NCI-H1105 (cell line): Measurements from ENCODE around the gene FSIP2.
"Not testable (repeated sequence)": the region's sequence is repeated elsewhere in the genome, so short reads cannot be mapped to it uniquely, and the experiment has no call there.

Experiments used
- DNase-seq: peaks from one replicate; lab custom pipeline; 2025; lab: John Stamatoyannopoulos, UW

FSIP2 gene

DNA sequence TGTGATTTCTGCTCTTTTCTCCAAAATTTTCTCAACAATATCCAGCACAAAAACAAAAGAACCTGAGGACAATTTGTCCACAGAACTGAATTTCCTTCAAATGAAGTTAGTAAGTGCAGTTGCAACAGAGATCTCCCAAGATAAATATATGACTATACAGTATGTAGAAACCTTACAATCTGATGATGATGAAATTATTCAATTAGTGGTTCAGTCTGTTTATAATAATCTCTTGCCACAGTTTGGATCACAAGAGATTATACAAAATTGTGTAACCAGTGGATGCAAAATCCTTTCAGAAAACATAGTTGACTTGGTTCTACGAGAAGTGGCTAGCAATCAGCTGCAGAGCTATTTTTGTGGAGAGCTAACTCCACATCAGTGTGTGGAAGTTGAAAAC is 68.7 kb downstream of the FSIP2 start:
- no peak for DNase-seq

- no peak for DNase-seq
Observed at GRCh38 chr2:185811580-185811979, 73.0 kb downstream of the FSIP2 start.

- DNase-seq: no peak
Observed at GRCh38 chr2:185813707-185814106, 75.1 kb downstream of the FSIP2 start.

GRCh38 chr2:185817991-185818390 is 79.4 kb downstream of the FSIP2 start:
- no peak for DNase-seq

DNA sequence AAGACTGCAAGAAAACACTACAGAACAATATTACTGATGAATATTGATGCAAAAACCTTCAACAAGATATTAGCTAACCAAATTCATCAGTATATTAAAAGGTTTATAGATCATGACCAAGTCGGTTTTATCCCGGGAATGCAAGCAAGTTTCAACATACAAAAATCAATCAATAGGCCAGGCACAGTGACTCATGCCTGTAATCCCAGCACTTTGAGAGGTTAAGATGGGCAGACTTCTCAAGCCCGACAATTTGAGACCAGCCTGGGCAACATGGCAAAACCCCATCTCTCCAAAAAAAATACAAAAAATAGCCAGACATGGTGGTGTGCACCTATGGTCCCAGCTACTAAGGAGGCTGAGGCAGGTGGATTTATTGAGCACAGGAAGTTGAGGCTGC is 82.9 kb downstream of the FSIP2 start:
- no peak for DNase-seq

GRCh38 chr2:185823773-185824172 is 85.2 kb downstream of the FSIP2 start:
- DNase-seq: no peak

DNA sequence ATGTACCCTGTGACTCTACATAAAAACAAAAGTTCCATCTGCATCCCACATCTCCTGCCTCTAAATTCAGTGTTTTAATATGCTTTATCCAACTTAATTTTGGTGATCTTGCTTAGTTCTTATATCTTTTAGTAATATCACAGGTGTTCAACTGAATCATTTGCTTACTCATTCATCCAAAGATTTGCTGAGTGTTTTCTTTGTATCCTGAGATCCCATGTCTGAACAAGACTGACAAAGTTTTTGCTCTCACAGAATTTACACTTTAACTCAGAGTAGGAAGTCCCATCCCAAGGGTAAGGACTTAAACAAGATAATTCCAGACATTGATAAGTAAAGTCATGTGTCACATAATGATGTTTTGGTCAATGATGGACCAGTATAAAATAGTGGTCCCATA is 87.0 kb downstream of the FSIP2 start:
- no peak for DNase-seq

DNA sequence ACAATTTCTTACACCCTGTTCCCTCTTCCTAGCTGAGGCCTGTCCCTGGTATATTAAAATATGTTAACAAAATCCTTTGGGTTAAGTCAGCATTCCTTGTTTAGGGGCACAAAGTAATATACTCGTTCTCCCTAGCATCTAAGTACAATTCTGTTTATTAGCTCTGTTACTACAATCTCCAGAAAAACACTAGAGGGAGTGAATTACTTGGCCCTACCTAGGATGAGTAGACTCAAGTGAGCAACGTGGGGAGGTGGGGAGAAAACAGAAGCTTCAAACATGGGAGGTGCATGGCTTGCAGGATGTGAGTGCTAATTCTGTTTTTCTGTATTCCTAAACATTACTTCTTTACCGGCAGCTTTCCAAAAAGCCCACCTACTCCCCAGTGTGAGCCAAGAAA is 89.7 kb downstream of the FSIP2 start:
- DNase-seq: no peak

GRCh38 chr2:185833864-185834263 is 95.3 kb downstream of the FSIP2 start:
- no peak for DNase-seq

DNA sequence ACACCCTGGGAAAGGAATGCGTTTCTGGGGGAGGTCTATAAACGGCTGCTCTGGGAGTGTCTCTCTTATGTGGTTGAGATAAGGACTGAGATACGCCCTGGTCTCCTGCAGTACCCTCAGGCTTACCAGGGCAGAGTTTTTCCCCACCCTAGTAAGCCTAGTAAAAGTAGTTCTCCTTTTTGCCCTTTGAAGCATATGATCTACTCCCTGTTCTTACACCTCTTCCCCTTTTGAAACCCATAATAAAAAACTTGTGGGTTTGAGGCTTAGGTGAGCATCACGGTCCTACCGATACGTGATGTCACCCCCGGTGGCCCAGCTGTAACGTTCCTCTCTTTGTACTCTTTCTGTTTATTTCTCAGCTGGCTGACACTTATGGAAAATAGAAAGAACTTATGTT is 97.4 kb downstream of the FSIP2 start:
- DNase-seq: no peak

- no peak for DNase-seq
Observed at GRCh38 chr2:185854885-185855284, 116.3 kb downstream of the FSIP2 start.

- DNase-seq: no peak
Observed at GRCh38 chr2:185857691-185858090, 119.1 kb downstream of the FSIP2 start.

GRCh38 chr2:185859506-185859905 is 120.9 kb downstream of the FSIP2 start:
- DNase-seq: no peak

- DNase-seq: no peak
Observed at GRCh38 chr2:185860321-185860720, 121.7 kb downstream of the FSIP2 start.

GRCh38 chr2:185862657-185863398 is 124.2 kb downstream of the FSIP2 start:
- no peak for DNase-seq

DNA sequence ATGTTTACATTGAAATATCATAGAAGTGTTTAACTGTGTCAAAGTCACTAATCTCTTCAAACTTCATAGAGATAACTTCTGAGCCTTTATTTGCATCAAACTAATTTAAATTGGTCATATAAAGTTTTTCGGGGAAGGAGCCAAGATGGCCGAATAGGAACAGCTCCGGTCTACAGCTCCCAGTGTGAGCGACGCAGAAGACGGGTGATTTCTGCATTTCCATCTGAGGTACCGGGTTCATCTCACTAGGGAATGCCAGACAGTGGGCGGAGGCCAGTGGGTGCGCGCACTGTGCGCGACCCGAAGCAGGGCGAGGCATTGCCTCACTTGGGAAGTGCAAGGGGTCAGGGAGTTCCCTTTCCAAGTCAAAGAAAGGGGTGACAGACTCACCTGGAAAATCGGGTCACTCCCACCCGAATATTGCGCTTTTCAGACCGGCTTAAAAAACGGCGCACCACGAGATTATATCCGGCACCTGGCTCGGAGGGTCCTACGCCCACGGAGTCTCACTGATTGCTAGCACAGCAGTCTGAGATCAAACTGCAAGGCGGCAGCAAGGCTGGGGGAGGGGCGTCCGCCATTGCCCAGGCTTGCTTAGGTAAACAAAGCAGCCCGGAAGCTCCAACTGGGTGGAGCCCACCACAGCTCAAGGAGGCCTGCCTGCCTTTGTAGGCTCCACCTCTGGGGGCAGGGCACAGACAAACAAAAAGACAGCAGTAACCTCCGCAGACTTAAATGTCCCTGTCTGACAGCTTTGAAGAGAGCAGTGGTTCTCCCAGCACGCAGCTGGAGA is 126.1 kb downstream of the FSIP2 start:
- not testable (repeated sequence) for DNase-seq

DNA sequence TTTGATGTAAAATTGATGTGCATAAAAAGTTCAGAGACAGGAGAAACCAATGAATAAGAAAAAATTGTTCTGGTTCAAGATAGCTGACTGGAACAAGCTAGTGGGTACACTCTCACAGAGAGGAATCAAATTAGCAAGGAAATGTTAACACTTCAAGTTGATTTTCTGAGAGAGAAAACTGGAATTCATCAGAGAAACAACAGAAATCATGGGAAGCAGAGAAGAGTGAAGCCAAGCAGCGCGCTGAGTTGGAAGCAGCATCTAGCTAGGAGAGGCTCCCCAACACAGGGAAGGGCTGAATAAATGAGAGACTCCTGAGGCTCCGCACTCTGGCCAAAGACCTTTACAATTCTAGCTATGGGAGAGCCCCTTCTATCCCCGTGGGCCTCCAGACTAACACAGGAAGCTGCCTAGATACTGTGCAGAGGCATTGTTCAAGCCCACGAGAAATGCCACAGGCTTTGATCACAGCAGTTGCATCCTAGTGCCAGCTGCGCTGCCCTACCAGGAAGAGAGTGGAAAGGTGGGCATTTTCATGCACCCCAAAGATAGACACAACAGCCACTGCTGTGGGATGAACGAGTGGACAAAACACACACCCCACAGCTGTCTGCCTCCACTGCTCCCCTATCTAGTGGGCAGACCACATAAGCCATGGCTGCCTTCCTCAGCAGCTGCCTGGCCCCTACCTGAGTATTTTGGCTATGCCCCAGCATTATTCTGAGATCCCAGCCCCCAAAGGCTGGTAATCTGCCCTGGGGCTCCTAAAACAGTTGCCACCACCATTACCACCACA is 136.7 kb downstream of the FSIP2 start:
- DNase-seq: no peak

DNA sequence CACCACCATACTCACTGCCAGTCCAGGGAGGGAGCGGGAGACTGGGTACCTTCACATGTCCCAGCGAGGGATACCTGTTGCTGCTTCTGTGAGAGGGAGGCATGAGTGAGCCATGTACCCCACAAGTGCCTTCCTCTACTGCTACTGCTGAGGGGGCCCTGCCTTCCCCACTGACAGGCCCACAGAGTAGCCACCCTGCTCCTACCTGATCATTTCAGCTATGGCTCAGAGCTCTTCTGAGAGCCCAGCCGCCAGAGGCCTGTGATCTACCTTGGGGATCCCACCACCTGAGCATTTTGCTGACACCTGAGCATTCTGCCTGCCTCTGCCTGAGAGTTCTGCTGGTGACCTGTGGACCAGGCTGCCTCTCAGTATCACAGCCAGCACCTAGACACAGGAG is 137.6 kb downstream of the FSIP2 start:
- no peak for DNase-seq

GRCh38 chr2:185880396-185880795 is 141.8 kb downstream of the FSIP2 start:
- DNase-seq: no peak
